RWPE1 (cell line): ENCODE data around the gene SMIM27.
A peak's percentile ranks its signal among the peaks of the same experiment; 100 is the strongest.

ENCODE experiments used
- CTCF ChIA-PET: fragments of 350-600 bp; sonication (Branson Sonifier 250); formaldehyde crosslinking; extraction: SDS; loops from one replicate; lab custom pipeline; 2021; lab: Yijun Ruan, JAX
- POLR2A ChIA-PET: fragments of 400-600 bp; formaldehyde crosslinking; extraction: SDS; loops from one replicate; lab custom pipeline; 2020; ENCODE audit warnings: antibody characterized with exemption; ENCODE audit not compliant: low non-redundant PET; lab: Yijun Ruan, JAX
- DNase-seq: peaks from one replicate; pipeline ENCODE4 v3.0.0; 2012; ENCODE audit warnings: low spot score
- H3K27ac ChIP-seq: fragments of 450-650 bp; 2 replicates; pipeline ENCODE4 v1.5.1; 2017
- TF ChIP-seq, protein P1 (sequence below): fragments of 450-650 bp; conservative IDR thresholded peaks from 2 replicates; pipeline ENCODE4 v1.5.1; 2017; ENCODE audit warnings: low read depth, mild to moderate bottlenecking

The SMIM27 gene

GRCh38 chr9:32551276-32552051 is 663 bp upstream of the SMIM27 start:
- TF ChIP-seq, protein P1, sequence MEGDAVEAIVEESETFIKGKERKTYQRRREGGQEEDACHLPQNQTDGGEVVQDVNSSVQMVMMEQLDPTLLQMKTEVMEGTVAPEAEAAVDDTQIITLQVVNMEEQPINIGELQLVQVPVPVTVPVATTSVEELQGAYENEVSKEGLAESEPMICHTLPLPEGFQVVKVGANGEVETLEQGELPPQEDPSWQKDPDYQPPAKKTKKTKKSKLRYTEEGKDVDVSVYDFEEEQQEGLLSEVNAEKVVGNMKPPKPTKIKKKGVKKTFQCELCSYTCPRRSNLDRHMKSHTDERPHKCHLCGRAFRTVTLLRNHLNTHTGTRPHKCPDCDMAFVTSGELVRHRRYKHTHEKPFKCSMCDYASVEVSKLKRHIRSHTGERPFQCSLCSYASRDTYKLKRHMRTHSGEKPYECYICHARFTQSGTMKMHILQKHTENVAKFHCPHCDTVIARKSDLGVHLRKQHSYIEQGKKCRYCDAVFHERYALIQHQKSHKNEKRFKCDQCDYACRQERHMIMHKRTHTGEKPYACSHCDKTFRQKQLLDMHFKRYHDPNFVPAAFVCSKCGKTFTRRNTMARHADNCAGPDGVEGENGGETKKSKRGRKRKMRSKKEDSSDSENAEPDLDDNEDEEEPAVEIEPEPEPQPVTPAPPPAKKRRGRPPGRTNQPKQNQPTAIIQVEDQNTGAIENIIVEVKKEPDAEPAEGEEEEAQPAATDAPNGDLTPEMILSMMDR, result no peak
- CTCF ChIA-PET, result interaction anchor here (0.9 to 2.1 kb wide), 2 partner anchors 21 to 167 kb away, joined by 4 to 9 read pairs; no protein-coding TSS in a partner anchor
- peak; percentile 58 for DNase-seq
- peak overlapping the region; percentile 93 for H3K27ac ChIP-seq
- POLR2A ChIA-PET, result interaction anchor here (0.7 kb wide), 1 partner anchor 643 kb away, joined by 8 read pairs; no protein-coding TSS in a partner anchor

DNA sequence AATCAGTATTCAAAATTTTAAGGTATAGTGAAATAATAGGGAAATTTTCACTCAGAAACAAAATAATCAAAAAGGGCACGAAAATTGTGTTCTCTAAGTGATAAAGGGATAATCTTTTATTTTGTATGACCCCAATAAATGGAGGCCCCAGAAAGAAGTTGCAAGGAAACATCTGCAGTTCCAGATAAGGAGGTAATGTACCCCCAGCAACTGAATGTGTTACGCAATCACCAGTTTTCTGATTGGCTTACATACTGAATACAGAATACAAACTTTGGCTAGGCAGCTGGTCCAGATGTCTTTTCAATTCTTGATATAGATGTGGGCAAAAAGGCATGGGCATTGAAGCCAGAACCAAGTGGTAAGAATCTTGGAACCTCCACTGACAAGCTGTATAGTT is 2.0 kb downstream of the SMIM27 start:
- POLR2A ChIA-PET, result no interaction called here
- TF ChIP-seq, protein P1, result no peak
- no peak for DNase-seq
- CTCF ChIA-PET, result no interaction called here
- no peak overlapping the region for H3K27ac ChIP-seq

DNA sequence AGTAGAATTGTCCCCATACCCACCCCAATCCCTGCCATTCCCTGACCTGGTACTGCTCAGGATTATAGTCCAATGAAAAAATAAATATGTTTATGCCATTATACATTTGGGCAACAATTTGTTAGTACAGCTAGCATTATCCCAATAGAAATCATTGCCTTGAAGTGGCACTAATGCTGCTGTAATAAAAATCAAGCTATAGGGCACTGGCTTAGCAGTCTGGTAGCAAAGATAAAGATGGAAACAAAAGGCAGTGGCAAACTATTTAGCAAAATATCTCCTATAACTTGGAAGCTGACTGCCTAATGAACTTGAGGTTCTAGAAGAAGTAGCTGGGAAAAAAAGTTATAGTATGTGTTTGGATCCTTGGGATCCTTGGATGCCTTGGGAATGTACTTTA is 2.5 kb downstream of the SMIM27 start:
- TF ChIP-seq, protein P1, result no peak
- ChIA-PET CTCF (no interaction called here), POLR2A (no interaction called here)
- no peak overlapping the region for H3K27ac ChIP-seq
- DNase-seq, result no peak

DNA sequence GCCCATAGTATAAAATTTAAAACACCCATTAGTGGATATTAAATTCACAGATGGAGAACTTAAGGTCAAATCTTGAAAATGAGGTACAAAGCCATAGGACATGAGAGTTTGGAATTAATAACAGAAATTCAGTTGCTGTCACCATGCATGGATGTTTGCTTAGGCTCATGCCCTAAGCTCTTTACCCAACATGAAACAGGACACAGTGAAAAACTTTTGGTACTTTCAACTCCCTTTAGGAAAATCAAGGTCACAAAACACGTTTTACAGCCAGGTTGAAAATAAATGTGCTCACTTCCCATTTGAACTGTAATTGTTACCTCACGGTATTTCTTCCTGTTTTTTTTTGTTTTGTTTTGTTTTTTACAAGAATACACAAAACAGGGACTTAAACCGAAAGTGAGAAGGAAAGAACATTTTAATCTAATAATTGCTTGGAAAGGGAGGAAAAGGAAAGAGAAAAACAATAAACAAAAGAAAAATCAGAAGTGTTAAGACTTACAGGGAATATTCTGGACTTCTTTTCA is 6.3 kb downstream of the SMIM27 start:
- ChIA-PET CTCF (no interaction called here), POLR2A (interaction anchor here (0.7 kb wide), 1 partner anchor 23 kb away, joined by 3 read pairs; no protein-coding TSS in a partner anchor)
- no peak overlapping the region for H3K27ac ChIP-seq

DNA sequence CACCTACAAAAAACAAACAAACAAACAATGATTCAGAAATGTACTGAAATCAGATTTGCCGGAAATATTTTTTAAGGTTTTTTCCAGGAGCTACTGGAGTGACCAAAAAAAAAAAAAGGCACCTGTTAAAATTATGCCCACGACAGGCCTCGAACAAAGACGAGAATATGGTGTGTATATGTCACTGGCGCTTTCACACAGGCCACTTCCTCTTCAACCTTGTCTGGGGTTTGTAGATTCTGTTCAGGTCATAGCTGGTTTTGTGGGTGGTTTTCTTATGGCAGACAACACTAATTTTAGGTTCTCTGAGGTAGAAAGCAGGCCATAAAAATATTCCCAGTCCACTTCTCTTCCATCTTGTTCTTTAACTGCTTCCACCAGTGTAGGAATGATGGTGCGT is 13.8 kb downstream of the SMIM27 start:
- ChIA-PET POLR2A (no interaction called here), CTCF (no interaction called here)
- no peak overlapping the region for H3K27ac ChIP-seq
- DNase-seq, result no peak
- TF ChIP-seq, protein P1, result no peak

More for the DNA sequence above, 6.3 kb downstream of the SMIM27 start:
- TF ChIP-seq, protein P1, result no peak
- no peak for DNase-seq

GRCh38 chr9:32566770-32567169 is 14.6 kb downstream of the SMIM27 start:
- no peak for DNase-seq
- H3K27ac ChIP-seq, result no peak overlapping the region
- TF ChIP-seq, protein P1, result no peak
- CTCF ChIA-PET, result interaction anchor here (0.7 kb wide), 2 partner anchors 188 to 811 kb away, joined by 3 to 4 read pairs; no protein-coding TSS in a partner anchor
- POLR2A ChIA-PET, result no interaction called here
